Inflammatory macrophage treated with lipopolysaccharide for 4 hours (primary cell): Measurements from ENCODE around the gene AKAP8.
"Not testable (repeated sequence)": the region's sequence is repeated elsewhere in the genome, so short reads cannot be mapped to it uniquely, and the experiment has no call there.

ENCODE experiments used
- DNase-seq: peaks from one replicate; pipeline ENCODE4 v3.0.0-alpha.2; 2020

Gene AKAP8

GRCh38 chr19:15403151-15403531, 23.6 kb upstream of the AKAP8 start:
- DNase-seq, result no peak

DNA sequence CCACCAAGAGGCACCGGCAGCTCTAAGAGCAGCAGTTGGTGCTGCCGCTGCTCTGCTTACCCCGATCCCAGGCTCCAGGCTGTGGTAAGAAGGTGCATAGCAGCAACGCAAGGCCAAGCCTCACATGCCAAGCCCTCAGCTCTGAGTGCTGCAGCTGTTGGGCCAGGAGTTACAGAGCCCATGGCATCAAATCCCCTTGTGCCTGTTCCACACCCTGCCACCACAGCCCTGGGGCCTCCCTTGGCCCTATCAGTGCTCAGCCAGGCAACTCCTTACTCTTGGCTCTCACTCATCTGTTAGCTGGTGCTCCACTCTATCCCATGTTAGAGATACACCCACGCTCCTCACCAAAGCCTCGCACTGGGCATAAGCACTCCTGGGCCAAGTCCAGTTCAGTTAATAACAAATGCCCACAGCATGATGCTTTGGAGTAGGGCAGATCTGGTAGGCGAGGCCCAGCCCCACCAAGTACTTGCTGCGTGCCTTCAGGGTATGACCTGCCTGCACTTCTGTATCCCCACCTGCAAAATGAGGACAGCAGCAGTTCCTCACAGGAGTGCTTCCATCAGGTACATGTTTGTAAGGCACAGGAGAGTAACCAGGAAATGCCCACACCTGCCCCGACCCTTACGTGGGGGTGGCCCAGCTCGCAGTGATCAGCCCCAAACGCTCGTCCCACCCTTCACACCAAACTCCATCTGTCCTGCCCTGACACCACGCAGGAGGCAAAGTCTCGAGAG, 23.0 kb upstream of the AKAP8 start:
- no peak for DNase-seq

GRCh38 chr19:15401397-15401710, 21.8 kb upstream of the AKAP8 start:
- DNase-seq, result no peak

- no peak for DNase-seq
These were observed 21.2 kb upstream of the AKAP8 start for GRCh38 chr19:15400521-15401396.

- DNase-seq, result no peak
These were observed 20.0 kb upstream of the AKAP8 start for GRCh38 chr19:15399635-15400034.

- no peak for DNase-seq
These were observed 19.6 kb upstream of the AKAP8 start for GRCh38 chr19:15399234-15399515.

DNA sequence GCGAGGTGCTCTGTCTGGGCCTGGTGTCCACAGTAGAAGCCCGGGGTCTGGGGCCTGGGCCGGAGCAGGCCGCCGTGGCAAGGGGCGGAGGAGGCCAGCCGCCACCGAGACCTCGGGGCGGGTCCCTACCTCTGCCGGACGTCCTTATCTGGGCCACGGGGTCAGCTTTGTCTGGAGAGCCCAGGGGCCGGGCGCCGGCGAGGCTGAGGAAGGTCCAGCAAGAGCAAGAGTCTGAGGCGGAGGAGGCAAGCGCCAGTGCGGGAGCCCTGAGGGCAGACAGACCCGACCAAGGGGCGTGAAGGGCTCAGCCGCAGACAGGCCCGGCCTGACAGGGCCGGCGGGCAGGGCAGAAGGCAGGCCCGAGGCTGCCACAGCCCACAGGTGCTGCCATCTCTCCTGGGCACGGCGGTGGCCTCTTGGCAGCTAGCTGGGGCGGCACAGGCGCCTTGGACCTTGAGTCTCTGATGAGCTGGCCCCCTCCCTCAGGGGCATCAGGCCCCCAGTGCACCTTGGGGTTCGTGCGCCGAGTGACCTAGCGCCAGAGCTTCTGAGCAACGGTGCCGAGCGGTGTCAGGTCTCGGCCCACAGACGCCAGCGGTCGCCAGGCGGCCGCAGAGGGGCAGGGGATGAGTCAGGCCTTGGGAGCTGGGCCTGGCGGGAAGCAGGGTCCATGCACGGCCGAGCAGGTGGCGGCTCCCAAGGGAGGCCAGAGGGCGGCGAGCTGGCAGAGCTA, 19.1 kb upstream of the AKAP8 start:
- DNase-seq, result no peak

- no peak for DNase-seq
These were observed 18.2 kb upstream of the AKAP8 start for GRCh38 chr19:15397782-15398181.

DNA sequence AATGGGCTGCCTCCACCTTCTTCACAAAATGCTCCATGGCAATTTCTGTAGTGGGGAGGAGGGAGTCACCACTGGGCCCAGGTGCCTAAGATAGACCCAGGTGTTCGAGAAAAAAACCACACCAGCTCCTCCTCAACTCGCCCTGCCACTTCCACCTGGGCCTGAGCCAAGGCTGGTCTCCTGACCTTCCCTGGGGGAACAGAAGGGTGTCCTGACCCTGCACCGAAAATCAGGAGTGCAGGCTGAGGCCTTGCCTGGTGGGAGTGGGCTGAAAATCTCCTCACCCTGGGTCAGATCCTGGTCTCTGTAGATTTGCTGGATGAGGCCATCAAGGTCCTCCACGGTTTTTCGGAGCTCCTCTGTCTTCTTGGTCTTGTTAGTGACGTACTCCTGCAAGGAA, 17.6 kb upstream of the AKAP8 start:
- no peak for DNase-seq

- DNase-seq, result no peak
These were observed 16.8 kb upstream of the AKAP8 start for GRCh38 chr19:15396436-15396835.

GRCh38 chr19:15395251-15395650, 15.7 kb upstream of the AKAP8 start:
- not testable (repeated sequence) for DNase-seq

- no peak for DNase-seq
These were observed 14.8 kb upstream of the AKAP8 start for GRCh38 chr19:15394426-15394825.

DNA sequence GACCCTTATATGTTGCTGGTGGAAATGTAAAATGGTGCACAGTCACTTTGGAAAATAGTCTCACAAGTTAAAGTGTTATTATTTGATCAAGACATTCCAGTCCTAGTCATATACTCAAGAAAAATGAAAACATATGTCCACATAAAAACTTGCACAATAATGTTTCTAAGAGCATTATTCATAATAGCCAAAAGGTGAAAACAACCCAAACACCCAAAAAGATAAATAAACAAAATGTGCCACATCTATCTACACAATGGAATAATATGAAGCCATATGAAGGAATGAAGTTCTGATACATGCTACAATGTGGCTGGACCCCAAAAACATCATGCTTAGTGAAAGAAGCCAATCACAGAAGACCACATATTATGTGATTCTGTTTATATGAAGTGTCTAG, 14.4 kb upstream of the AKAP8 start:
- no peak for DNase-seq

DNA sequence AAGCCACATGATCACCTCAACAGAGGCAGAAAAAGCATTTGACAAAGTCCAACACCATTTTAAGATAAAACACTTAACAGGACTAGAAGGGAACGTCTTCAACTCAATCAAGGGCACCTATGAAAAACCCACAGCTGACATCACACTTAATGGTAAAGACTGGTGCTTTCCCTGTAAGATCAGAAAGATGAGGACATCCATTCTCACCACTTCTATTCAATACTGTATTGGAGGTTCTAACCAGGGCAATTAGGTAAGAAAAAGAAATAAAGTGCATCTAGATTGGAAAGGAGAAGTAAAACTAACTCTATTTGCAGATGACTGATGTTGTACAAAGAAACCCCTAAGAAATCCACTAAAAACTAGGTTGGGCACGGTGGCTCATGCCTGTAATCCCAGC, 11.2 kb upstream of the AKAP8 start:
- DNase-seq, result no peak

DNA sequence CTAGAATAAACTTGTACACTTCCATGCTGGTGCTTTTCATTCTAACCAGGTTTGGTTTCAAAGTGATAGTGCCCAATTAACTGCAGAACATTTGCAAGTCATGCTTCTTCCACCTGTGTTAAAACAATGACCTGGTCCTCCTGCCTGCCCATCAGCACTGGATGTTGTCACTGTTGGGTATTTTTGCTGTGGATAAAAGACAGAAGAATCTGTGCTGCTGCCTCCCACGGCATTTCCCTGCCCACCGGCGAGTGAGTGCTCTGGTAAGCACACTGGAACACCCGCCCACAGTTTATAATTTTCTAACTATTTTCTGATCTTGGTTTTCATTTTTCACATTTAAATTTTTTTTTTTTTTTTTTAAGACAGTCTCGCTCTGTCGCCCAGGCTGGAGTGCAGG, 2.3 kb upstream of the AKAP8 start:
- no peak for DNase-seq

GRCh38 chr19:15381429-15381828, 1.8 kb upstream of the AKAP8 start:
- no peak for DNase-seq

DNA sequence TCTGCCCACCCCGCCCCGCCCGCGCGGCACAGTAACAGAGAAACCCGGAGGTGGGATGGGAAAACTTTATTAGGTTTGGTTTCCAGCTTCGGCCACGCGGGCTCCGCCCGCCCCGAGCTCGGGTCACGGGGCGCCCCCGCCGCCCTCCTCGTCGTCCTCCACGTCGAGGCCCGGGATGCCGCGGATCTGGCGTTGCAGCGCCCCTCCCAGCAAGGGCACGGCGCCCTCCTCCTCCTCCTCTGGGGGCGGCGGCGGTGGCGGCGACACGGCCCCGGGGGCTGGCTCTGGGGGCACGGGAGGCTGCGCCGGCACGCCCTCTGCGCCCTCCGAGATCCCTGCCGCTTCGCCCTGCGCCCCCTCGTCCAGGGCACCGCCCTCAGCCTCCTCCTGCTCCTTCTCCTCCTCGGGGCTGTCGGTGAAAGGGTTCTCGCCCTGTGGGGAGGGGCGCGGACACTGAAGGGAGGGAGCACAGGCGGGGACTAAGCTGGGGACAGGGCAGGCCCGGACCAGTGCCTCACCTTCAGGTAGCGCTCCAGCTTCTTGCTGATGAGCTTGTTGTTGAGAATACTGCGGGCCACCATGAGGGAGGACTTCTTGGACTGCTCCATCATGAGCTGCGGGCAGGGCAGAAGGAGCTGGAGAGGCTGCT, 536 bp upstream of the AKAP8 start:
- DNase-seq, result no peak

DNA sequence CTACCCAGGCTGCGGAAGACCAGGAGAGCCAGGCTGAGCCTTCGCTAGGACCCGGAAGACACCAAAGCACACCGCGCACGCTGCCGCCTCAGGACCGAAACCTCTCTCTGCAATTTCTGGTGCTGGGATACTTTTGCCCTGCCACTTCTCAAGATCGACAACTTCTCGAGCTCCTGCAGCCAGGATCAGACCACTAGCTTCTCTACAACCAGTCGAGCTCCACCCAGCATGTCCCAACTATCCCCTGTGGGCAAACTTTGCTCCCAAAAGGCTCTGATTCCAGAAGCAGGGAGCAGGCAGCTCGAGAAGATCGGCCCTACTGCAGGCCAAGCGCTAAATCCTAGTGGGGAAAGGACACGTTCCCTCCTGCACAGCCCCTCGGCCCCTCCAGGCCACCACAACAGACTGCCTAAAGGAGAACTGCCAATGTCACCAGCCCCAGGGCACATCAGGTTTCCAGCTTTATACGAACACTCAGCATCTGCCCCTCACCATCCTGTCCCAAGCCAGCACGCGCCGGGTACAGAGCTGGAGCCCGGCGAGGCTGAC, 979 bp downstream of the AKAP8 start:
- DNase-seq, result peak; percentile 58

DNA sequence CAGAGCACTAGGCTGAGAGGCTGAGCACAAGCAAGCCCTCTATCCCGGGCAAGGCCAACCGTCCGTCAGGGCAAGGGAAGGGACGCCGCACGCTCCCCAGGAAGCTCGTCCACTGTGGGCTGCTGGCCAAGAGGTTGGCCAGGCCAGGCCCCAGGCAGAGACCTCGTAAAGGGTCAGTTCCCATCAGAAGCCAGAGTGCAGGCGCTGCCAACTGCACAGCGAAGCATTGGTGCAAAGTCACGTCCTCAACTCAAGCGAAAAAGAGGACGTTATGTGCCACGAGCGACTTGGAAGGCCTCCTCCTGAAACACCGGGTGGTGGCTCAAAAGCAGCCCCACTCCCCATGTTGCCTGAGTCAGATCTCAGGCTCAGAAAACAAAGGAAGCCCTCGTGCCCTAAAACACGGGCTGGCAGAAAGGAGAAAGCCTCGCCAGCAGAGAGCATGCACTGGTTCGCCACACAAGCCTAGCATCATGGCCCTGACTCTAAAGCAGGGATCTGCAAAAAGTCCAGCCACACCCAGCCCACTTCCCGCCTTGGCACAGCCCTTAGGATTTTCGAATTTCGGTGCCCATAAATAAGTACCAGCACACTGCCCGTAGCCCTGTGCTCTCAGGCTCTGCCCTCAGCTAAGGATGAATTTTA, 4.7 kb downstream of the AKAP8 start:
- no peak for DNase-seq

GRCh38 chr19:15374105-15374651, 5.4 kb downstream of the AKAP8 start:
- no peak for DNase-seq

DNA sequence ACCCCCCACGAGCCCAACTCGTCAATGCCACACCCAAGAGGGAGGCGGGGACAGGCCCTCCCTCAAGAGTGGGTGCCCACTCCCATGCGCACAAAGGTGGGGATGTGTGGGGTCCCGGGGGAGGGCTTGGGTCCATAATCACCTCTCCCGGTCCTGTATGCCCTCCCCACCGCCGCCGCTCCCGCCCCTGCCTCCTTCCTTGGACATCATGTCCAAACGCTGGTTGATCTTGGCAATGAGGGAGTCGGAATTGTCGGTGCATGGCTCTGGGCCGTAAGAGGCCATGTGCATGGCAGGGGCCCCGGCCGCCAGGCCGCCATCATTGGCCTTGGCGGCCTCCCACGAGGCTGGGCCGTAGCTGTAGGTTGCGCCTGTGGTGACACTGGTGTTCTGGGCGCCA, 5.9 kb downstream of the AKAP8 start:
- DNase-seq, result no peak

DNA sequence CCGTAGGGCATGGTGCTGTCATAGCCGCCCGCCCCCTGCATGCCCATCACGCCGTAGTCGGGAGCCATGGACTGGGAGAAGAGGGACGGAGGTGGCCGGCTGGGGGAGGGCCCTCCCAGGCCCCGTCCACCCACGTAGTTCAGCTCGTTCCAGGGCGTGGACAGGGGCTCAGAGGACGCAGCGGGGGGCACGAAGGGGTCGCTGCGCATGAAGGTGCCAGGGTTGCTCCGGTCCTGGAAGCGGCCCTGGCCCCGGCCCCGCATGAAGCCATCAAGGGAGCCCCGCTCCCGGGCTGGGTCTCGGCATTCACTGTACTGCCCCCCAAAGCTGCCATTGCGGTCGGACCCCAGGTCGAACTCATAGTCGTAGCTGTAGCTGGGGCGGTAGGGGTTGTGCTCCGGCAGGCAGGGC, 6.7 kb downstream of the AKAP8 start:
- no peak for DNase-seq
